Epithelial cell of proximal tubule (primary cell): Measurements from ENCODE around the gene DOK3. TPM values are rescaled to one million over a fixed set of nuclear protein-coding genes. Genes with fewer than 3 reads are reported as not detected.

ENCODE experiments used
- DNase-seq: peaks from one replicate; pipeline ENCODE4 v3.0.0-alpha.2; 2011; ENCODE audit warnings: low read depth
- H3K4me3 ChIP-seq: 2 replicates; pipeline ENCODE4 v1.5.1; 2011; ENCODE audit warnings: low read depth, mild to moderate bottlenecking, low read length
- total RNA-seq: library from RNA; depleted of rRNA; stranded (reverse); fragments of >200 nt; gene quantifications from 2 replicates; pipeline ENCODE4 v1.2.3, GENCODE V29; 2015
- TF ChIP-seq, protein P1 (sequence below): conservative IDR thresholded peaks from 2 replicates; pipeline ENCODE4 v1.5.1; 2012; ENCODE audit warnings: low read depth, mild to moderate bottlenecking, low read length

DOK3 gene
- total RNA-seq, 1 donor from 2014 or later: 1.5 TPM

- TF ChIP-seq, protein P1, sequence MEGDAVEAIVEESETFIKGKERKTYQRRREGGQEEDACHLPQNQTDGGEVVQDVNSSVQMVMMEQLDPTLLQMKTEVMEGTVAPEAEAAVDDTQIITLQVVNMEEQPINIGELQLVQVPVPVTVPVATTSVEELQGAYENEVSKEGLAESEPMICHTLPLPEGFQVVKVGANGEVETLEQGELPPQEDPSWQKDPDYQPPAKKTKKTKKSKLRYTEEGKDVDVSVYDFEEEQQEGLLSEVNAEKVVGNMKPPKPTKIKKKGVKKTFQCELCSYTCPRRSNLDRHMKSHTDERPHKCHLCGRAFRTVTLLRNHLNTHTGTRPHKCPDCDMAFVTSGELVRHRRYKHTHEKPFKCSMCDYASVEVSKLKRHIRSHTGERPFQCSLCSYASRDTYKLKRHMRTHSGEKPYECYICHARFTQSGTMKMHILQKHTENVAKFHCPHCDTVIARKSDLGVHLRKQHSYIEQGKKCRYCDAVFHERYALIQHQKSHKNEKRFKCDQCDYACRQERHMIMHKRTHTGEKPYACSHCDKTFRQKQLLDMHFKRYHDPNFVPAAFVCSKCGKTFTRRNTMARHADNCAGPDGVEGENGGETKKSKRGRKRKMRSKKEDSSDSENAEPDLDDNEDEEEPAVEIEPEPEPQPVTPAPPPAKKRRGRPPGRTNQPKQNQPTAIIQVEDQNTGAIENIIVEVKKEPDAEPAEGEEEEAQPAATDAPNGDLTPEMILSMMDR: no peak
- H3K4me3 ChIP-seq: no peak overlapping the region
- DNase-seq: no peak
These were observed 36.0 kb upstream of the DOK3 start for GRCh38 chr5:177545487-177546257.

DNA sequence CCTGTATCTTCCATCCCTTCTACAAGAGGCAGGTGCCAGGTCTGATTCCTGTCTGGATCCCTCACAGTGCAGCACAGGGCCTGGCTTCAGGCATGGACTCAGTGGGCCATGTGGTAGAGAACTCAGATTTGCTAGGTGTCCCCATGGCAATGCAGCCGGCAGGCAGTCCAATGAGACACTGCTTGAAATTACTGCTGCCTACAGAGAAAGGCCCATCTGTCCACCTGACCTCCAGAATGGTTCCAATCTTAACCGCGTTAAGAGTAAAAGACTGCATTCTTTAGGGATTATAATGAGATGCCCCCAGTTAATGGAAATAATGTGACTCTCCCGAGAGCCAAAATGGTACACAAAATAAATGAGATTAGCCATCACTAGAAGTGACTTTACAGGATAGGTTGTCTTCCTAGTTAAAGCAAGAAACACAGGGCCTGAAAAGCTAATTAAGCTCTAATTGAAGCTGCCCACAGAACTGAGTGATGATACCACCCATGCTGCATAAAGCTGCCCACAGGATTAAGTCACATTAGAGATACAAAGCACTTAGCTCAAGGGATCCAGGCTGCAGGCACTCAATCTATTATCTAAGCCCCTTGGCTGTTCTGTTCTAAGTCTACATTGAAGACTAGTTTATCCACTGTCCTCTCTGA lies 33.3 kb upstream of the DOK3 start:
- no peak overlapping the region for H3K4me3 ChIP-seq
- DNase-seq: no peak
- TF ChIP-seq, protein P1: no peak

GRCh38 chr5:177540438-177540837 lies 30.8 kb upstream of the DOK3 start:
- DNase-seq: no peak
- TF ChIP-seq, protein P1: no peak
- no peak overlapping the region for H3K4me3 ChIP-seq

- TF ChIP-seq, protein P1: no peak
- DNase-seq: no peak
- no peak overlapping the region for H3K4me3 ChIP-seq
These were observed 29.8 kb upstream of the DOK3 start for GRCh38 chr5:177539411-177539810.

GRCh38 chr5:177538876-177539275 lies 29.2 kb upstream of the DOK3 start:
- TF ChIP-seq, protein P1: no peak
- no peak for DNase-seq
- no peak overlapping the region for H3K4me3 ChIP-seq

DNA sequence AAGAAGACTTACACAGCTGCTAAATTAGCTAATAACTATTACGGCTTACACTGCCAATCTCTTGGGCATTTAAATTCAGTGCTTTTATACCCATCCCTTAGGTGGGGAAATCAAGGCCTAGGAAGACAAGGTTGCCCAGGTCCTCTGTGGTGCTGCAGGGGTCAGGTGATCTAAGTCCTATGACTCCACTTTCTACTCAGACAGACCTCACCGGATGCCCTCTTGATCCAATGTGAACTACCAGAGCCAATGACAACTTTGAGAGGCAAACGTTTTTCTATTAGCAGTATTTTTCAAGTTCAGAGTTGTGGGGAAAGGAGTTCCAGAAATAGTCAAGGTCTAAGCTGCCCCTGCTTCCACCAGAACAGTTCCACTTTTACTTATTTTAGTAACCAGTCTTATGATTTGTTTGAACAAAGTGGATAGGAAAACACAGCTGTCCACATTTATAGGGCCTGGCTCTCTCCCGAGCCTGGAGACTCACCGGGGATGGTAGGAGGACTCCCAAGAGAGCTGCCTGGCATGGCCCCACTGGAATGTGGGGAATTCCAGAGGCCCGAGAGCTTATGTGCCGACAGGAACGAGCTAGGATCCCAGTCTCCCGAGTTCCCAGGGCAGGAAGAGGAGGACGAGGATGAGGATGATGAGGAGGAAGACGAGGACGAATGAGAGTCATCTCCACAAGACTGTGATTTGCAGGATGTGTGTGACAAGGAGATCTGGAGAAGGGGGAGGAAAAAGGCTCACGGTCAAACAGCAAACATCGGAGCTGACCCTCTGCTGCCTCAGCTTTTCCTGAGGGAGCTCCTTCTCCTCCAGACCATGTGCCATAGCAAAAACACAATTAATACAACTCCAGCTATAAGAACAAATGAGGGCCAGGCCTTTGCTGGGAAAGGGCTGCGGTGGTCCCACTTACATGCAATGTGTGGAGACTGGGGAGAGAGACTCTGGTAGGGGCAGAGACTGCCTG lies 28.0 kb upstream of the DOK3 start:
- DNase-seq: no peak
- H3K4me3 ChIP-seq: no peak overlapping the region
- TF ChIP-seq, protein P1: no peak
